H9 (cell line): ENCODE measurements around the gene ZKSCAN5. TPM values are rescaled to one million over a fixed set of nuclear protein-coding genes. Genes with fewer than 3 reads are reported as not detected.

ENCODE experiments used
- DNase-seq: peaks from one replicate; pipeline ENCODE4 v3.0.0-alpha.2; 2017
- H2AFZ ChIP-seq: one replicate; pipeline ENCODE4 v1.6.1; 2013; ENCODE audit warnings: mild to moderate bottlenecking, low read length, control low read depth, moderate library complexity
- H2AK5ac ChIP-seq: 2 replicates; pipeline ENCODE4 v1.6.1; 2013; ENCODE audit warnings: low read length, control low read depth, mixed read lengths; ENCODE audit not compliant: insufficient read length
- H2BK120ac ChIP-seq: one replicate; pipeline ENCODE4 v1.6.1; 2013; ENCODE audit warnings: low read depth, mild to moderate bottlenecking, low read length, control low read depth, inconsistent platforms; ENCODE audit not compliant: poor library complexity, severe bottlenecking
- H2BK12ac ChIP-seq: 2 replicates; pipeline ENCODE4 v1.6.1; 2013; ENCODE audit warnings: low read length, control low read depth, mixed read lengths, low read depth; ENCODE audit not compliant: insufficient read length
- H2BK15ac ChIP-seq: 2 replicates; pipeline ENCODE4 v1.6.1; 2013; ENCODE audit warnings: low read depth, low read length, control low read depth
- H2BK20ac ChIP-seq: one replicate; pipeline ENCODE4 v1.6.1; 2013; ENCODE audit warnings: low read depth, mild to moderate bottlenecking, low read length, control low read depth, inconsistent platforms; ENCODE audit not compliant: poor library complexity, severe bottlenecking
- H2BK5ac ChIP-seq: 2 replicates; pipeline ENCODE4 v1.6.1; 2013; ENCODE audit warnings: low read length, control low read depth, mixed read lengths; ENCODE audit not compliant: insufficient read length
- H3K14ac ChIP-seq: 2 replicates; pipeline ENCODE4 v1.6.1; 2013; ENCODE audit warnings: low read length, control low read depth; ENCODE audit not compliant: insufficient read depth
- H3K18ac ChIP-seq: 2 replicates; pipeline ENCODE4 v1.6.1; 2013; ENCODE audit warnings: low read depth, mild to moderate bottlenecking, mixed read lengths, low read length, control low read depth; ENCODE audit not compliant: insufficient read length
- H3K23ac ChIP-seq: 2 replicates; pipeline ENCODE4 v1.6.1; 2013; ENCODE audit warnings: low read length, control low read depth, mixed read lengths, low read depth; ENCODE audit not compliant: insufficient read length
- H3K23me2 ChIP-seq: 2 replicates; pipeline ENCODE4 v1.6.1; 2013; ENCODE audit warnings: low read depth, mild to moderate bottlenecking, mixed read lengths, low read length, control low read depth; ENCODE audit not compliant: insufficient read length, poor library complexity, severe bottlenecking
- H3K27ac ChIP-seq: 2 replicates; pipeline ENCODE4 v1.5.1; 2013; ENCODE audit warnings: low read length, control low read depth, mixed read lengths, low read depth; ENCODE audit not compliant: insufficient read length
- H3K27me3 ChIP-seq: 2 replicates; pipeline ENCODE4 v1.6.1; 2013; ENCODE audit warnings: low read length, control low read depth, inconsistent platforms; ENCODE audit not compliant: insufficient read depth
- H3K4ac ChIP-seq: 2 replicates; pipeline ENCODE4 v1.6.1; 2013; ENCODE audit warnings: low read depth, mild to moderate bottlenecking, control low read depth, inconsistent platforms, low read length, moderate library complexity
- H3K4me1 ChIP-seq: 2 replicates; pipeline ENCODE4 v1.6.1; 2013; ENCODE audit warnings: low read length, control low read depth, inconsistent platforms; ENCODE audit not compliant: insufficient read depth
- H3K4me2 ChIP-seq: 2 replicates; pipeline ENCODE4 v1.6.1; 2013; ENCODE audit warnings: low read length, control low read depth, mixed read lengths; ENCODE audit not compliant: insufficient read length, insufficient read depth
- H3K56ac ChIP-seq: 2 replicates; pipeline ENCODE4 v1.6.1; 2013; ENCODE audit warnings: low read depth, mild to moderate bottlenecking, mixed read lengths, low read length, control low read depth; ENCODE audit not compliant: insufficient read length
- H3K79me1 ChIP-seq: 2 replicates; pipeline ENCODE4 v1.6.1; 2013; ENCODE audit warnings: low read depth, mild to moderate bottlenecking, moderate library complexity, low read length, control low read depth, inconsistent platforms; ENCODE audit not compliant: insufficient read depth, poor library complexity, severe bottlenecking
- H3K79me2 ChIP-seq: 2 replicates; pipeline ENCODE4 v1.6.1; 2013; ENCODE audit warnings: low read length, control low read depth, inconsistent platforms; ENCODE audit not compliant: insufficient read depth
- H3K9ac ChIP-seq: 2 replicates; pipeline ENCODE4 v1.6.1; 2013; ENCODE audit warnings: low read length, control low read depth, mixed read lengths; ENCODE audit not compliant: insufficient read length; ENCODE audit errors: extremely low read depth
- H3K9me3 ChIP-seq: one replicate; pipeline ENCODE4 v1.6.1; 2013; ENCODE audit warnings: low read depth, low read length, inconsistent platforms; ENCODE audit not compliant: control insufficient read depth
- H3T11ph ChIP-seq: one replicate; pipeline ENCODE4 v1.6.1; 2013; ENCODE audit warnings: mild to moderate bottlenecking, low read length, control low read depth, inconsistent platforms
- H4K20me1 ChIP-seq: one replicate; pipeline ENCODE4 v1.6.1; 2013; ENCODE audit not compliant: control insufficient read depth, insufficient read length, insufficient read depth
- H4K5ac ChIP-seq: 2 replicates; pipeline ENCODE4 v1.6.1; 2013; ENCODE audit warnings: low read depth, mild to moderate bottlenecking, mixed read lengths, low read length, control low read depth; ENCODE audit not compliant: insufficient read length
- H4K8ac ChIP-seq: replicated peaks from 2 replicates; pipeline ENCODE4 v1.6.1; 2013; ENCODE audit warnings: low read length, control low read depth, mixed read lengths, low read depth; ENCODE audit not compliant: insufficient read length
- H4K91ac ChIP-seq: 2 replicates; pipeline ENCODE4 v1.6.1; 2013; ENCODE audit warnings: low read depth, mild to moderate bottlenecking, moderate library complexity, mixed read lengths, low read length, control low read depth; ENCODE audit not compliant: insufficient read length
- H3K27ac Mint-ChIP-seq, 3 experiments: 2 replicates in 2 of 3; 3 replicates in 1 of 3; pipeline ENCODE4 v1.8.0; 2020 to 2021; ENCODE audit warnings: mixed read lengths in 3 of 3, mild to moderate bottlenecking in 1 of 3, moderate library complexity in 1 of 3
- H3K27me3 Mint-ChIP-seq: 2 replicates; pipeline ENCODE4 v1.8.0; 2021; ENCODE audit warnings: low read depth, mild to moderate bottlenecking, moderate library complexity, mixed read lengths
- H3K36me3 Mint-ChIP-seq, 3 experiments: 2 replicates in 2 of 3; 3 replicates in 1 of 3; pipeline ENCODE4 v1.8.0; 2020 to 2021; ENCODE audit warnings: low read depth in 3 of 3, mixed read lengths in 3 of 3; ENCODE audit not compliant: insufficient read depth in 1 of 3
- H3K4me1 Mint-ChIP-seq, 2 experiments: 2 replicates each; pipeline ENCODE4 v1.8.0; 2020; ENCODE audit warnings: mixed read lengths in 2 of 2
- H3K4me3 Mint-ChIP-seq, 2 experiments: 2 replicates in 1 of 2; 3 replicates in 1 of 2; pipeline ENCODE4 v1.8.0; 2020 to 2021; ENCODE audit warnings: mild to moderate bottlenecking in 2 of 2, mixed read lengths in 2 of 2, moderate library complexity in 1 of 2
- H3K9me3 Mint-ChIP-seq, 2 experiments: 2 replicates in 1 of 2; 3 replicates in 1 of 2; pipeline ENCODE4 v1.8.0; 2020; ENCODE audit warnings: mild to moderate bottlenecking in 2 of 2, mixed read lengths in 2 of 2, moderate library complexity in 1 of 2
- WGBS: extraction: QIAGEN DNeasy Blood & Tissue Kit; methylation state at CpG from one replicate; pipeline ENCODE4 v1.1.7; 2013; ENCODE audit warnings: missing lambda C conversion rate, low lambda C conversion rate, mixed read lengths; ENCODE audit not compliant: insufficient read length; ENCODE audit errors: extremely low coverage; 5-methylcytosine and 5-hydroxymethylcytosine counted together
- total RNA-seq: library from RNA; stranded (reverse); gene quantifications from 2 replicates; pipeline ENCODE4 v1.2.1, GENCODE V29; 2021
- TF ChIP-seq, protein P1 (sequence below): fragments of 200-600 bp; sonication (generic); conservative IDR thresholded peaks from 3 replicates; pipeline ENCODE4 v1.8.0; 2021; ENCODE audit warnings: antibody characterized with exemption, mild to moderate bottlenecking

ZKSCAN5 gene
- total RNA-seq, 1 experiment from 2014 or later: 16.6 TPM

DNA sequence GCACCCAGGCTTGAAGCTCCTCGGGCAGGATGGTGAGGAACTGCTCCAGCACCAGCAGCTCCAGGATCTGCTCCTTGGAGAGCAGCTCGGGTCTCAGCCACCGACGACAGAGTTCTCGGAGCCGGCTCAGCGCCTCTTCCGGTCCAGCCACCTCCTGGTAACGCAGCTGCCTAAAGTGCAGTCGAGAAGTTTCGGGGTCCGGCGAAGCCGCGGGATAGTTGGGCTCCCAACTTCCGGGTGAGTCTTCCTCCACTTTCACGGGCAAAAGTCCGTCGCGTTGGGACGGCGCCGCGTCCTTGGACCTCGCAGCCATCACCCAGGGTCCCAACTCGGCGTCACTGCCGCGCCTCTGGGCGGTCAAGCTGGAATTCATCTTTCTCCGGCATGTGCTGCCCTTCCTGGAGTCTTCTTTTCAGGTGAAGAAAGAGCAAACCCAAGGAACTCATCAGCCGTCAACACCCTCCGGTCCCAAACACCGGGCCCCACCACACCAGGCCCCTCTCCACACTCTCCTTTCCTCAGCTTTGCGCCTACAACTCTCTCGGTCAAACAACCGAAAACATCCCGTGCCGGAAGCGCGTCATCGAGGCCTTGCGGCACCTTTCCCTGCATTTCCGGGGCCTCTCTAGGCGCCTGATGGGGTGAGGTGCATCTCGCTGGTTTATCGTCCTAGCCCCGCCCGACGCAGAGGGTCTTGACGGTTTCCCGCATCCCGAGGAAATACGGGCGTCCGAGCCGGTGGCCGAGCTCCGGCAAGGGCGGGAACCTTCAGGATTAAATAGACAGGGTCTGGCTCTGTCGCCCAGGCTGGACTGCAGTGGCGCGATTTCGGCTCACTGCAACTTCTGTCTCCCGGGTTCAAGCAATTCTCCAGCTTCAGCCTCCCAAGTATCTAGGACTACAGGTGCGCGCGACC lies 4.5 kb upstream of the ZKSCAN5 start, which contains the start of gene ZNF394:
ZNF394 (minus strand) TSS at position 561 of the 916 bp plus-strand sequence; CDS start at position 373, 188 bp downstream.
- H3K27ac ChIP-seq: peak within 1 kb of the TSS; percentile 75
- peak within 1 kb of the TSS; percentile 62 for H3K14ac ChIP-seq
- TF ChIP-seq, protein P1, sequence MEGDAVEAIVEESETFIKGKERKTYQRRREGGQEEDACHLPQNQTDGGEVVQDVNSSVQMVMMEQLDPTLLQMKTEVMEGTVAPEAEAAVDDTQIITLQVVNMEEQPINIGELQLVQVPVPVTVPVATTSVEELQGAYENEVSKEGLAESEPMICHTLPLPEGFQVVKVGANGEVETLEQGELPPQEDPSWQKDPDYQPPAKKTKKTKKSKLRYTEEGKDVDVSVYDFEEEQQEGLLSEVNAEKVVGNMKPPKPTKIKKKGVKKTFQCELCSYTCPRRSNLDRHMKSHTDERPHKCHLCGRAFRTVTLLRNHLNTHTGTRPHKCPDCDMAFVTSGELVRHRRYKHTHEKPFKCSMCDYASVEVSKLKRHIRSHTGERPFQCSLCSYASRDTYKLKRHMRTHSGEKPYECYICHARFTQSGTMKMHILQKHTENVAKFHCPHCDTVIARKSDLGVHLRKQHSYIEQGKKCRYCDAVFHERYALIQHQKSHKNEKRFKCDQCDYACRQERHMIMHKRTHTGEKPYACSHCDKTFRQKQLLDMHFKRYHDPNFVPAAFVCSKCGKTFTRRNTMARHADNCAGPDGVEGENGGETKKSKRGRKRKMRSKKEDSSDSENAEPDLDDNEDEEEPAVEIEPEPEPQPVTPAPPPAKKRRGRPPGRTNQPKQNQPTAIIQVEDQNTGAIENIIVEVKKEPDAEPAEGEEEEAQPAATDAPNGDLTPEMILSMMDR: no peak
- H3K27me3 Mint-ChIP-seq: no peaks in the 10 kb centered on the region
- peaks cover 3 to 7% of the 10 kb centered on the region in 2 experiments for H3K9me3 Mint-ChIP-seq
- no peak within 1 kb of the TSS for H2BK15ac ChIP-seq
- no peaks in the 10 kb centered on the region for H3K79me1 ChIP-seq
- no peak within 1 kb of the TSS for H2BK120ac ChIP-seq
- H4K5ac ChIP-seq: no peak within 1 kb of the TSS
- H3K4me2 ChIP-seq: peak within 1 kb of the TSS; percentile 98
- H3K36me3 Mint-ChIP-seq: peaks cover 27 to 35% (median 31%) of the 10 kb centered on the region in 3 experiments
- peaks cover 12% of the 10 kb centered on the region for H3K23me2 ChIP-seq
- no peak within 1 kb of the TSS for H3K56ac ChIP-seq
- peaks cover 17% of the 10 kb centered on the region for H3K79me2 ChIP-seq
- H3K27ac Mint-ChIP-seq: peak within 1 kb of the TSS; percentile 100
- H3K4me1 Mint-ChIP-seq: peaks cover 14 to 21% of the 10 kb centered on the region in 2 experiments
- no peak within 1 kb of the TSS for H3T11ph ChIP-seq
- H3K27me3 ChIP-seq: no peaks in the 10 kb centered on the region
- no peak within 1 kb of the TSS for H2BK12ac ChIP-seq
- H3K4me1 ChIP-seq: peaks cover 4% of the 10 kb centered on the region; the same call in 1 of the 2 replicates
- H3K9ac ChIP-seq: peak within 1 kb of the TSS; percentile 89
- H3K18ac ChIP-seq: peak within 1 kb of the TSS; percentile 93
- DNase-seq: peak; percentile 94
- H4K20me1 ChIP-seq: no peaks in the 10 kb centered on the region
- H3K9me3 ChIP-seq: no peaks in the 10 kb centered on the region
- H2AK5ac ChIP-seq: no peak within 1 kb of the TSS
- no peak within 1 kb of the TSS for H4K8ac ChIP-seq
- no peak within 1 kb of the TSS for H3K4ac ChIP-seq
- no peak within 1 kb of the TSS for H4K91ac ChIP-seq
- H2BK20ac ChIP-seq: no peak within 1 kb of the TSS
- H2AFZ ChIP-seq: no peak within 1 kb of the TSS
- H2BK5ac ChIP-seq: peak within 1 kb of the TSS; percentile 60
- no peak within 1 kb of the TSS for H3K23ac ChIP-seq
- no CpG with 5 or more reads among the region's 68 CpGs for WGBS
- peak within 1 kb of the TSS; percentile 98 for H3K4me3 Mint-ChIP-seq
